GM23248 (cell line): ENCODE data around the gene JPT2.

Source experiments
- EZH2 ChIP-seq: fragments of 200-600 bp; sonication (generic); IDR thresholded peaks from 2 replicates; pipeline ENCODE4 v1.6.1; 2018; ENCODE audit warnings: antibody characterized with exemption, mild to moderate bottlenecking; ENCODE audit not compliant: insufficient read depth, poor library complexity, severe bottlenecking
- EZH2phosphoT487 ChIP-seq: fragments of 200-600 bp; sonication (generic); IDR thresholded peaks from 2 replicates; pipeline ENCODE4 v1.6.1; 2018; ENCODE audit warnings: antibody characterized with exemption, moderate library complexity, mild to moderate bottlenecking, low read depth; ENCODE audit not compliant: insufficient read depth

DNA sequence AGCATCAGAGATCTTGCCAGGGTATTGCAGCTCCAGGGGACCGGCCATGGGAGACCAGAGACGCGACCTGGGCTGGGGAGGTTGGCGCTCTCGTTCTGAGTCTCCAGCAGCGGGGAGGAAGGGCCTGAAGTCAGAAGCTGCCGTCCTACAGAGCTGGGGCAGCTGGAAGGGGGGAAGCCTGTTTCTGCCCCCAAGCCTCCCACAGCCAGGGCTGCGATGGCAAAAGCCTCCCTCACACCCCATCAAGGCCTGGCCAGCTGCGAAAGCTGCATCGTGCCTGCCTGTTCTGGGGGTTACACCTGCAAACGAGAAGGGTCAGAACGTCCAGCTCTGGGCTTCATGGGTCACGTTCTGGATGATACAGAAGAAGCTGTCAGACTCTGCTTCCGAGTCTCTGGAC, 54.0 kb downstream of the JPT2 start:
- TF ChIP-seq EZH2phosphoT487 = no peak
- no peak for TF ChIP-seq EZH2
